ENCODE measurements around the gene GUCA2A.
A peak's percentile ranks its signal among the peaks of the same experiment; 100 is the strongest.
"Not testable (repeated sequence)": the region's sequence is repeated elsewhere in the genome, so short reads cannot be mapped to it uniquely, and the experiment has no call there.

The GUCA2A gene

GRCh38 chr1:42164551-42165420 is at the start of gene GUCA2A:
Gene GUCA2A, minus strand, starts transcription at chr1:42164745. Its CDS starts 33 bp downstream, at chr1:42164712.
- no peak for DNase-seq

GRCh38 chr1:42211224-42211623 is 46.7 kb upstream of the GUCA2A start:
- peak; percentile 38 for DNase-seq

- DNase-seq = no peak
These were observed 46.0 kb upstream of the GUCA2A start for GRCh38 chr1:42210421-42211133.

- no peak for DNase-seq
These were observed 45.1 kb upstream of the GUCA2A start for GRCh38 chr1:42209526-42210251.

- DNase-seq = not testable (repeated sequence)
These were observed 42.4 kb upstream of the GUCA2A start for GRCh38 chr1:42206930-42207329.

GRCh38 chr1:42206164-42206563 is 41.6 kb upstream of the GUCA2A start:
- no peak for DNase-seq

- no peak for DNase-seq
These were observed 37.4 kb upstream of the GUCA2A start for GRCh38 chr1:42201986-42202385.

GRCh38 chr1:42198251-42198650 is 33.7 kb upstream of the GUCA2A start:
- DNase-seq = no peak

GRCh38 chr1:42195841-42196240 is 31.3 kb upstream of the GUCA2A start:
- DNase-seq = no peak

- DNase-seq = no peak
These were observed 27.6 kb upstream of the GUCA2A start for GRCh38 chr1:42192106-42192505.

- DNase-seq = no peak
These were observed 26.8 kb upstream of the GUCA2A start for GRCh38 chr1:42191319-42191718.

- DNase-seq = no peak
These were observed 25.6 kb upstream of the GUCA2A start for GRCh38 chr1:42189931-42190853.

- peak; percentile 79 for DNase-seq
These were observed 21.6 kb upstream of the GUCA2A start for GRCh38 chr1:42186152-42186551.

GRCh38 chr1:42184616-42185015 is 20.1 kb upstream of the GUCA2A start:
- DNase-seq = no peak

- DNase-seq = no peak
These were observed 19.4 kb upstream of the GUCA2A start for GRCh38 chr1:42183957-42184268.

- DNase-seq = no peak
These were observed 18.8 kb upstream of the GUCA2A start for GRCh38 chr1:42183210-42183956.

- no peak for DNase-seq
These were observed 17.1 kb upstream of the GUCA2A start for GRCh38 chr1:42181687-42182086.

- DNase-seq = no peak
These were observed 15.4 kb upstream of the GUCA2A start for GRCh38 chr1:42179900-42180329.

- peak; percentile 68 for DNase-seq
These were observed 14.7 kb upstream of the GUCA2A start for GRCh38 chr1:42179275-42179674.

GRCh38 chr1:42178249-42178648 is 13.7 kb upstream of the GUCA2A start:
- DNase-seq = no peak

- peak; percentile 92 for DNase-seq
These were observed 13.0 kb upstream of the GUCA2A start for GRCh38 chr1:42177541-42177981.
